HG02870 (cell line): Measurements from ENCODE around the gene GRM1.
A peak's percentile ranks its signal among the peaks of the same experiment; 100 is the strongest.
"Not testable (repeated sequence)": the region's sequence is repeated elsewhere in the genome, so short reads cannot be mapped to it uniquely, and the experiment has no call there.

Source experiments
- ATAC-seq: cut with Tn5 transposase; IDR thresholded peaks from one replicate; pipeline ENCODE4 v1.9.1; 2021; ENCODE audit warnings: mild to moderate bottlenecking, moderate library complexity; ENCODE audit not compliant: unreplicated experiment

Gene GRM1

GRCh38 chr6:146267946-146268345, 239.1 kb downstream of the GRM1 start:
- no peak for ATAC-seq

- ATAC-seq: no peak
Observed at GRCh38 chr6:146269482-146269881, 240.6 kb downstream of the GRM1 start.

GRCh38 chr6:146271163-146271562, 242.3 kb downstream of the GRM1 start:
- ATAC-seq: not testable (repeated sequence)

GRCh38 chr6:146273490-146273889, 244.6 kb downstream of the GRM1 start:
- no peak for ATAC-seq

GRCh38 chr6:146277142-146277541, 248.3 kb downstream of the GRM1 start:
- ATAC-seq: no peak

- ATAC-seq: peak; percentile 76
Observed at GRCh38 chr6:146281651-146282362, 252.9 kb downstream of the GRM1 start.

GRCh38 chr6:146282837-146283236, 254.0 kb downstream of the GRM1 start:
- ATAC-seq: no peak

GRCh38 chr6:146284311-146284710, 255.4 kb downstream of the GRM1 start:
- ATAC-seq: no peak

- ATAC-seq: no peak
Observed at GRCh38 chr6:146286961-146287360, 258.1 kb downstream of the GRM1 start.

GRCh38 chr6:146287691-146288369, 259.0 kb downstream of the GRM1 start:
- no peak for ATAC-seq

- ATAC-seq: no peak
Observed at GRCh38 chr6:146289816-146290588, 261.1 kb downstream of the GRM1 start.

- no peak for ATAC-seq
Observed at GRCh38 chr6:146290589-146290901, 261.7 kb downstream of the GRM1 start.

GRCh38 chr6:146292506-146292905, 263.6 kb downstream of the GRM1 start:
- no peak for ATAC-seq

- no peak for ATAC-seq
Observed at GRCh38 chr6:146295695-146296094, 266.8 kb downstream of the GRM1 start.

- ATAC-seq: no peak
Observed at GRCh38 chr6:146297815-146298214, 269.0 kb downstream of the GRM1 start.

- ATAC-seq: no peak
Observed at GRCh38 chr6:146300521-146300920, 271.7 kb downstream of the GRM1 start.

- no peak for ATAC-seq
Observed at GRCh38 chr6:146301764-146302163, 272.9 kb downstream of the GRM1 start.

- no peak for ATAC-seq
Observed at GRCh38 chr6:146302994-146303393, 274.1 kb downstream of the GRM1 start.

GRCh38 chr6:146304181-146304580, 275.3 kb downstream of the GRM1 start:
- no peak for ATAC-seq

- no peak for ATAC-seq
Observed at GRCh38 chr6:146305092-146305491, 276.2 kb downstream of the GRM1 start.

- no peak for ATAC-seq
Observed at GRCh38 chr6:146305951-146306350, 277.1 kb downstream of the GRM1 start.

- ATAC-seq: no peak
Observed at GRCh38 chr6:146310628-146311027, 281.8 kb downstream of the GRM1 start.
